ENCODE results near the gene JAKMIP2.
"Not testable (repeated sequence)": the region's sequence is repeated elsewhere in the genome, so short reads cannot be mapped to it uniquely, and the experiment has no call there.

The JAKMIP2 gene

DNA sequence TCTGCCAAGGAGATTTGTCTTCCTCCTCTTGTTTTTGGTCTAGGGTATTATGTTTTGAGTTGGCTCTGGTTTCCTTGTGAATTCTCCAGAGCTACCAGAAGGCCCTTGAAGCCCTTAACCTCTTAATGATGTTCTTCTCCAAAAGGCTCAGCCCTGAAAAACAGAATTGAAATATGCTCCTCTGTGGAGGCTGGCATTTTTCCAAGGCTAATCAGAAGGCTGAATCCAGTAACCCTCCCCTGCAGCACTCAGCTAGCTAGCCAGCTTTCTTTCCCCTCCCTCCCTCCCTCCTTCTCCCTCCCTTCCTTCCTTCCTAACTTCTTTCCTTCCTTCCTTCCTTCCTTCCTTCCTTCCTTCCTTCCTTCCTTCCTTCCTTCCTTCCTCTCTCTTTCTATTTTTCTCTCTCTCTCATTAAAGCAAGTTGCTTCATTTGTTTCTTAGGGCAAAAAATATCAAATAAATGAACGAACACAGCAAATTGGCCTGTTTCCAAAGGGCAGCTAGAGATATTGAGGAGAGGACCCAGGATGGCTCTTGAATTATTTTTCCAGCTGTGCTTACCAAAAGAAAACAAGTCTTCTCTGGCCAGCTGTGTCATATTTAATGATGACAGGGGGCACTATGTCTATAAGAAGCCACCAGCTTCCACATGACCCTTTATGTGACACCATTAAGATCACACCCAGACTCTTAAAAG, 38.7 kb downstream of the JAKMIP2 start:
- DNase-seq = no peak

DNA sequence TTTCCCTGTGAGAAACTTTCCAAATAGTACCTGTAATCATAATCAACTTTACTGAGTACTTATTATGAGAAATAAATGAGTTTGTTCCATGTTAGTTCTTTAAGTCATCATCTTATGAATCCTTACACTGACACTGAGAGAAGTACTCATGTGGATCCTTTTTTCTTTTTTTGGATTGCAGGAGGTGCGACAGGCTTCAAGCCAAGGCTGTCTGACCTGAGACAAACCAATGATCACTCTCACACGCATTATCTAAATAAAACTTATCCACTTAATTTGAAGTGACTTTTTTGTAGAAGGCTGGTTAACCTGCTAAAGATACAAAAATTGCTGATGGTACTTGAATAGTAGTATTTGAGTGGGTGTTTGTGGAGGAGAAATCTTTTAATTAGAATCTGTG, 39.5 kb downstream of the JAKMIP2 start:
- DNase-seq = no peak

DNA sequence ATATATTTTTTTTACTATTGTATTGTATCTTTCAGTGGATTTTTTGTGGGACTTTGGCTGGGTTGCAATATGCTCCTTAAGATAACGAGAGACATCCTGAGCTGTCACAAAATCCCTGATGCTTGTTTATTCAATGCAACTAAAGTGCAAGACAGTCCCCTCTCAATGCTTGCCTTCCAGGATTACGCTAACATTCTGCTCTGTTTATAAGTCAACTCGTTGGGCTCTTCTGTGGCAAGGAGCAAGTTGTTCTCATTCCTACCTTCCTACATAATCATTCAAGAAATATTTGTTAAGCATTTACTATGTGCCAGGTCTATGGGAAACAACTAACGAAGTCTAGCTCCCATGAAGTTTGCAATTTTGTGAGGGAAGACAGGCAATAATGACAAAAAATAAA, 40.4 kb downstream of the JAKMIP2 start:
- DNase-seq = no peak

DNA sequence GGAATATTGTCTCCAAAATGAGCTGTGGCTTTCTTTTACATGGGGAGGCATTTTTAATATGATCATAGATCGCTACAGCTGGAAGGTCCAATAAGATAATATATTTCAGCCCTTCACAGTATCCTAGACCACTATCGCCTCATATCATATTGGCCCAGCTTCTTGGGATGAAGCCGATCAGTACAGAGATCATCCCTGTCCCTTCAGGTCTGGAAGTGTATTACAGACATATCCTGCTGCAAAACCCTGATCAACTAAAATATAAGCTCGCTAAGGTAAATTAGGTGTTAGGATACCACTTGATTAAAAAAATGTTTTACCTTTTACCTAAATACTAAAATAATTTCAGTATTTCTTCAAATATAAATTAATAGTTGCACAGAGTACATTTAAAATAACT, 41.7 kb downstream of the JAKMIP2 start:
- no peak for DNase-seq

DNA sequence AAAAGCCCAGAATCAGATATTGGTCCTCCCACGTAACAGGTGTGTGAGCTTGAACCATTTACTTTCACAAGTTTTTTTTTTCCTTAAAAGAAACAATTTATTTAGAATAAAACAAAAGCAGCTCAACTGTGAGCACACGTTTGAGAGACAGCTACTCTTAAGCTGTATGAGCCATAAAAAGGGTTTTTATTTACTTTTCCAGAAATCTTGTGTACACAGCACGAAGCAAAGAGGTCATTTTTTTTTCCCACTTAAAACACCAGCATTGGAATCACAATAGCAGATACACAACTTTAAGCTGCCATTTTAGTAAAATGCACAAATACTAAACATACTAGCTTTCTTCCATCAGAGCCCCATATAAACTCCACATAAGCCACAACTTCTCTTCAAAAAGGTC, 44.6 kb downstream of the JAKMIP2 start:
- DNase-seq = no peak

DNA sequence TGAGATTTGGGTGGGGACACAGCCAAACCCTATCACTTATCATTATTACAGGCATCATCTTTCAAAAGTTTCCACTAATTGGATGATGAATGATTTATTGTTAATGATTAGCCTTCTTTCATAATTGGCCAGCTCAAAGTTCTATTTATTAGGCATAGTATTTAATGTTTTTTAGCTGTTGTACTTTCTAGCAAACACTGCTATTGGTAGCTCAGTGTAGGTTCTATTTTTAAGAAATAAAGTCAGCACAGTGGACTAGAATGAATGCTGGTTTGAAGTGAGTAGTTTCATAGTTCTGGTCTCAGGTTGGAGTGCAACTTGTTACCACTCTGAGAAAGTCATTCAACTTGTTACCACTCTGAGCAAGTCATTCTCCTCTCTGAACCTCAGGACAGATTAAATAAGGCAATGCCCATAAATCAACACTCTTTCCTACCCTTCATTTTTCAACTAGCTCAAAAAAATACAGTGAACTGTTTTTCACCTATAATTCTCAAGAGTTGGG, 46.9 kb downstream of the JAKMIP2 start:
- DNase-seq = no peak

DNA sequence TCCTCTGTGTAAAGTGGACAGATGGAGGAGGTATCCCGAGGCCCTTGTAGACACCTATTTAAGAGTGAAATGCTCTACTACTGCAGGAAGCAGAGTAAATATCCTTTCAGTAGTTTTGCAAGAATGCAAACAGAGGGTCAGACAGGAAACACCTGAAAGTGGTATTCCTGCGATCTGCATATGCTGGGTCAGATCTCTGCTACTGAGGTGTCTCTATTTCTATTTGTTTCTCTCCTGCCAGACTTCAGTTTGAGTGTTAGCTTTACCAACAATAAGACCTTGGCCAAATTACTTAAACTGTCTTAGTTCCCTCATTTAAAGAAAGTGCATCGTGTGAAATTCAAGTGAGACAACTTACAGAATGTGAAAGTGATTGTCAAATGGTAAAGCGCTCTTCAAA, 47.6 kb downstream of the JAKMIP2 start:
- no peak for DNase-seq

DNA sequence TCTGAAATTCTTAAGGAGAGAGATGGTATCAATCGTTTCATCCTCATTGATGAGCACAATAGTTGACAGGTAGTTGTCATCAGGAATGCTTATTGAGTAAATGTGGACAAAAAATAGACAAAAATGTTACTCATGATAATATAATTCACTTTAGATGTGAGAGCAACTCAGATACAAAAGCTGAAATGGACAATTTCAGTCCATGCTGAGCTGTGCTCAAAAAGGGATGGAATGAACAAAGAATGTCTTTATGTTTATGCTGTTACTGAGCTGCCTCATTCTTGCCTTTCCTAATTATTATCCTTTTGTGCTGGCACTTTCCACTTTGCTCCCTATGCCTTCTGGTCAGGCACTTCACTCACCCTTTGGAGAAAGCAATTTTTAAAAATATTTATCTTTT, 49.5 kb downstream of the JAKMIP2 start:
- DNase-seq = no peak

DNA sequence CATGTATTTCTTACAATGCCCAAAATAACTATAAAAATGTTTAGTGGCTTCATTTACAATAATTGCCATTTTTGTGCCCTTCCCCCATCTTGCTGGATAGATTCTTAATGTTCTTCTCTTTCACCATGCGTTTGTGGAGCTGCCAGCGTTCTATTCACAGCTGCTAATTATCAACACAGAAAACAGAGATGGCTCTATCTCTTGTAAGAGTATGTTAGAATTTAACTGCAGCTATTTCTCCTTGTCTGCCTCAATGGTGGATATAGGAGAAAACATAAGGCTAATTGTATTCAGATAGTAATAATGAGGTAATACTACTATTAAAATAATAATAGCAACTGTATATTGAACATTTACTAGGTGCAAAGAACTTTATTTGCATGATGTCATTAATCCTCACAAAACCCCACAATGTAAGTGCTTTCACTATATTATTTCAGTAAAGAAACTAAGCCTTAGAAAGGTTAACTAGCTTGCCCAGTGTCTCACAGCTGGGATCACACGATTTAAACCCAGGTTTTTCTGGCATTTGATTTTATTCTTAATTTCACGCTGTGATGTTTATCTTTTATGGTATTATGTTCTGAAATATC, 50.1 kb downstream of the JAKMIP2 start:
- no peak for DNase-seq

DNA sequence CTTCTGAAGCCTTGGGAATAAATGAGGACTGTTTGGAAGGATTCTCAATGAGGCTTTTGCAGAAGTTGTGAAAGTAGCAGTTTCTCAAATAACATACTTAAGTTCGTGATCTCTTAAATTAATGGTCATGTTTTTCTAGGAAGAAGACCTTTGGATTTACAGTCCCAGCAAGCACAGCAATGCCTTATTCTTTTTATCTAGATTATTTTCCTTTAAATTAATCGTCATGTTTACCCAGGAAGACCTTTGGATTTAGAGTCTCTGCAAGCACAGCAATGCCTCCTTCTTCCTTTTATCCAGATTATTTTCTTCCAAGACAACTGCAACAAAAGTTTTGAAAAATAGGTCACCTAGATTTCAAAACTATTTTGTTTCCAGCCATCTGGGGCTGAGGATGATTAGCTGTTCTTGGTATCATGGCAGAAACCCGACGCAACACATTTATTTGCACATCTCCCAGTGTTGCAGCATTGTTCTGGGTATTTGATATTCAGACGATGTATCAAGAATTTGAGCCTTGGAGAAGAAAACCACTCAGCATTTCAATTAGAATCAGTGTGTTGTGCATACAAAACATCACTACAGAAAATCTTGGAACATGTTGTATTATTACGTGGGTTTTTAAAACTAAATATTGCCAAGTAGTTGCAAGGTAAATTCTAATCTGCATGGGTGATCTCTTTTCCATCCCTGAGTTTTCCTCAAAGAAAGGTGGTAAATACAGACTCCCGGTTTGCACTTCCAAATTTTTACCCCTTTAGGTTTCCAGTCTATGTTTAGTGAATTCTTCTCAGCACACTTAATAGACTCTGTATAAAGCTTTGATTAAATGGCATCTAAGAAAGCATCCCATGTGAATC, 50.9 kb downstream of the JAKMIP2 start:
- DNase-seq = no peak

DNA sequence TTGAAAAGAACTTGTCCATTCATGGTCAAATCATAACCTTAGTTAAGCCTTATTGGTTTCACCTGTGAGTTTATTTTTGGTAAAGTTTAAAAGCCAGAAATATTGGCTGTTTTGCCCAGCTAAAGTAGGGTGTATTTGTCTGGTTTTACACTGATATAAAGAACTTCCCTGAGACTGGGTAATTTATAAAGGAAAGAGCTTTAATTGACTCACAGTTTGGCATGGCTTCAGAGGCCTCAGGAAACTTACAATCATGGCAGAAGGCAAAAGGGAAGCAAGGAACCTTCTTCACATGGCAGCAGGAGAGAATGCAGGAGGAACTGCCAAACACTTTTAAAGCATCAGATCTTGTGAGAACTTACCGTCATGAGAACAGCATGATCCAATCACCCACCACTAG, 55.3 kb downstream of the JAKMIP2 start:
- DNase-seq = no peak

DNA sequence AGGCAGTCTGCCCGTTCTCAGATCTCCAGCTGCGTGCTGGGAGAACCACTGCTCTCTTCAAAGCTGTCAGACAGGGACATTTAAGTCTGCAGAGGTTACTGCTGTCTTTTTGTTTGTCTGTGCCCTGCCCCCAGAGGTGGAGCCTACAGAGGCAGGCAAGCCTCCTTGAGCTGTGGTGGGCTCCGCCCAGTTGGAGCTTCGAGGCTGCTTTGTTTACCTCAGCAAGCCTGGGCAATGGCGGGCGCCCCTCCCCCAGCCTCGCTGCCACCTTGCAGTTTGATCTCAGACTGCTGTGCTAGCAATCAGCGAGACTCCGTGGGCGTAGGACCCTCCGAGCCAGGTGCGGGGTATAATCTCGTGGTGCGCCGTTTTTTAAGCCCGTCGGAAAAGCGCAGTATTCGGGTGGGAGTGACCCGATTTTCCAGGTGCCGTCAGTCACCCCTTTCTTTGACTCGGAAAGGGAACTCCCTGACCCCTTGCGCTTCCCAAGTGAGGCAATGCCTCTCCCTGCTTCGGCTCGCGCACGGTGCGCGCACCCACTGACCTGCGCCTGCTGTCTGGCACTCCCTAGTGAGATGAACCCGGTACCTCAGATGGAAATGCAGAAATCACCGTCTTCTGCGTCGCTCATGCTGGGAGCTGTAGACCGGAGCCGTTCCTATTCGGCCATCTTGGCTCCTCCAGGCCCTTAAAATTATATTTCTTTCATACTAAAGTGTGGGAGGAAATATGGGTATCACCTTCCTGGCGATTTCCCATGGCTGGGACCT, 61.2 kb downstream of the JAKMIP2 start:
- DNase-seq = not testable (repeated sequence)

DNA sequence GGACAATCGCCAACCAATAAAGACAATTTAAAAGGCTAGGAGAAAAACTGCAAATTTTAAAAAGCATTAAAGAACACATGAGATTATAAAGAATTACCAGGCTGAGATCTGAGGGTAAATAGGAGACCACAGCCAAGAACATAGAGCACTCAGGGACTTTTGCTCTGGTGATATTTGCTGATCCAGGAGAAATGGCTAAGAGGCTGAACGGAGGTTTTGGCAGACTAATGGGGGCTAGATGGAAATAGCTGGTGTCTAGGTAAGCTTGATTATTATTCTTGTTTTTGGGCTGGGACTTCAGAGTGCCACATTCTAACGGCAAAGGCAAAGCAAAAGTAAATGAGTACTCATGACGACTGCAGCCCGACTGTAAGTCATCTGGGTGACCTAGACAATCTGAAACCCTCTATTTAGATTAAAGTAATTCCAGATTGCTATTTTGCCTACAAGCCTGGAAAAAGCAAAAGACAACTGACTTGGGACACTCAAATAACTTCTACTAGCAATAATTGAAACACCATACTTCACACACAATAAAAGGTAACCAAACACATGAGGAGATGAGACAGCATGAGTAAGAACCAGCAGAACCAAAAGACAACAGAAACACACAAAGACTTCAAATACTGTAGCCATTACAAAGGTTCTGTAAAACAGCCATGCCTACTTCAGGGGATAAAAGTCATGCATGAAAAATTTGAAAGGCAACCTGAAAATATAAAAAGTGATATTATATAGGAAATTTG, 68.8 kb downstream of the JAKMIP2 start:
- no peak for DNase-seq

DNA sequence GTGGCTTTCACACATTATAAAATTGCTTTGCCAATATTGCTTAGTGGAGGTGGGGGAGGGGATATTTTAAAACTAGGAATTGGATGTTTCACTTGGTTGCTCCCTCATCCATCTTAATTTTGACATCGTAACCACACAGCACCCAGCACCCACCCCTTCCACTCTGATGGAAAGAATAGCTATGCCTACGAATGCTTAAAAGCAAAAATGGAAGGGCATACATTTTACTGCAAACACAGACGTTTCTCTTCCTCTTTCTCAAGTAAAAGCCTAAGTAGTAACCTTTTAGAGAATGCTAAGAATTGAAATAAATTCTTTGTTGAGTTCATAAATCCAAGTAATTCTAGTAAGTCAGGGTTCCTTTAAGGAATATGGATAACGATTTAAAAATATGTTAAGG, 69.9 kb downstream of the JAKMIP2 start:
- DNase-seq = no peak

DNA sequence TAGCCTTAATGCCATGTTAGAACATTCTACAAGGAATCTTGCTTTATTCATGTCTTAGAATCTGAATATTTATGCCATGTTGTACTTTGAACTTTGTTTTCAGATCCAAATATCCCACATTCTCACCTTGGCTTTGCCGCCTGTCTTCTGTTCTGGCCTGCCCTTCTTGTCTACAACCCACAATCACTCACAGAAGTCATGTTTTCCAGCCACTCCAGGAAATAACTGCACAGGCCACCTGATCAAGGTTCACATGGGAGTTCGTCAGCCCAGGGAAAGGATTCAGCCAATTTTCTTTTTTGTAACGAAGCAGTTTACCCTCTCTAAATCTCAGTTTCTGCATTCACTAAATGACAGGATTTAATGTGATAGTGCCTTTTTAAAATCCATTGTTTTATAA, 70.5 kb downstream of the JAKMIP2 start:
- no peak for DNase-seq

DNA sequence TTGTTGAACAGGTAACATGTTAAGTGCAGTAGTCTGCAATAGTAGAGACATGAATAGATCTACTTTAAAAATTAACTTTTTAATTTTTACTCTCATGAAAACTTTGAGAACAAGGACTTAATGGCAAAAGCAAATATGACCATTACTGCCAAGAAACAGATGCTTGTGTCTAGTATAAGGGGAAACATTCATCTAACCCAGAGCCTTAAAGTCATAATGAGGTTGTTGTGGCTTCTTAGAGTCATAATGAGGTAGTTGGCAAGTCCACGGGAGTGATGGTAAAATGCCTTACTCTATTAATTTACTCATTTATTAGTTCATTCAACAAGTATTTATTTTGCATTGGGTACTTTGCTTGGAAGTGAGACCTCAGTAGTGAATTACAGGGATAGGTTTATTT, 71.5 kb downstream of the JAKMIP2 start:
- no peak for DNase-seq

DNA sequence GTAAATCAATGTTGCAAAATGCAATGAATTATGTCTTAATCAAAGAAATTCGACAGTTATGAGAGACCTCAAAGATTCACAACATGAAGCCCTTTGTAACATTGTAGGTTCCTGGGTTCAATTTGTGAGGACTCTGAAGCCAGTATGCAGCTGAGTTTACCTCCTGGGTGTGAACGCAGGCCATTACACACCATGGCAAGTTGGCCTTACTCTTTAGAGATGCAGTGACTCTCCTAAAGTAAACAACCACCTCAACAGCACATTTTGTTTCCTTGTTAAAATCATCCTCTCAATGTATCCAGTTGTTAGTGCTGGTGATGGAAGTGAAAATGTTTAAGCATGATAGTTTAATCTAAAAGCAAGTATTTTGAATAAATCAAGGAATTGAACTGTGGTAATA, 73.8 kb downstream of the JAKMIP2 start:
- DNase-seq = no peak

DNA sequence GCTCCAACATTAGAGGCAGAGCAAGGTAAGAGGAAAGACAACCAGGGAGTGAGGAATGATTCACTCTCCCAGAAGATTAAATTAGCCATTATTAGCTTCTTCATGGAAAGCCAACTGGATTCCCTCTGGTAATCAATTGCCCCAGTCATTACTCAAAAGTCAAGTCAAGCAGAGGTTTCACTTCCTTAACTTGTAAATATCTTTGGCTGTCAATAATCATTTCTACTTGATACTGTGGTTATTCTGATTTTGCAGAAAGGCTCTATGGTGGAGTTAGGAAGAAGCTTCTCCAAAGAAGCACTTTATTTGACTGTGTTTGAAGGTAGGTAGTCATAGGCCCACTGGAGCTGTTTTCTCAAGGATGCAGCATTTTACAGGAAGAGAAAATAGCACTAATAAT, 78.0 kb downstream of the JAKMIP2 start:
- DNase-seq = no peak

DNA sequence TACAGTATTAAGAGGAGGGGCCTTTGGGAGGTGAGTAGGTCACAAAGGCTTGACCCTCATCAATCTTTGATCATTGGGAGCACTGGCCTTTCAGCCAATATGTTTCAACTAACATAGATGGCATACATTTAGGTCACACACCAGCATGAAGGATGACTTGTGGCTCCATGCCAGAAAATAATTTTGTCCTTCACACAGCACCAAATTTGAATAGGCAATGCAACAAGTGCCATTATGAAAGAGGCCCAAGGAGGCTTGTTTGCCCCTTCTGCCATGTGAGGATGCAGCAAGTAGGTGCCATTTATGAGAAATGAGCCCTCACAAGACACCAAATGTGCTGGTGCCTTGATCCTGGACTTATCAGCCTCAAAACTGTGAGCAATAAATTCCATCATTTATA, 81.1 kb downstream of the JAKMIP2 start:
- DNase-seq = no peak

DNA sequence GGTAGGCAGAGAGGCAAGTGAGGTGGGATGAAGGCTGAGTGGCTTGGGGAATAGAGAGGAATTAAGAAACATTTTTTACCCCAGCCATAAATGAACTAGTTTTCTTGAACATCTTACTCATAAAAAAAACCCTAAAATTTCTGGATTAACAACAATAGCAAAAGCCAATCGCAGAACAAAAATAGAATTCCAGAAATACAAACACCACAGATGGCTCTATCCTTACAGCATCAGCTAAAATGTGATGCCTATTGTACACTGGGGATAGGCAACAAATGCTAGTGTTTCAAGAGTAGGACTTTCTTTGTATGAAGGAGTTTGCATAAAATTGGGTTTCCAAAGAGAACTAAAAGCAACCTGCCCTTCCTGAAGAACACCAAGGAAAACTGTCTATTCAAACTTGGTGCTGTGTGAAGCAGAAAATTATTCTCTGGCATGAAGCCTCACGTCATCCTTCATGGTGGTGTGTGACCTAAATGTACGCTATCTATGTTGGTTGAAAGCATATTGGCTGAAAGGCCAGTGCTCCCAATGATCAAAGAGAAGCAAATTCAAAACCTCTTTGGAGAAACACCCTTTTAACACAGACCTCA, 82.9 kb downstream of the JAKMIP2 start:
- no peak for DNase-seq

DNA sequence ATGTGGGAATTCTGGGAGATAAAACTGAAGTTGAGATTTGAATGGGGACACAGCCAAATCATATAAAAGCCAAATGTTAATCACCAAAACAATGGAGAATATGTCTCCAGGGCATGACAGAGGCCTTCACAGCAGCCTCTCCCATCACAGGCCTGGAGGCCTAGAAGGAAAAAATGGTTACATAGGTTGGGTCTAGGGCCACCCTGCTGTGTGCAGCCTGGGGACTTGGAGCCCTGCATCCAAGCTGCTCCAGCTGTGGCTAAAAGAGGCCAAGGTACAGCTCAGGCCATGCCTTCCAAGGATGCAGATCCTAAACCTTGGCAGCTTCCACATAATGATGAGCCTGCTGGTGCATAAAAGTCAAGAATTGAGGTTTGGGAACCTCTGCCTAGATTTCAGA, 85.1 kb downstream of the JAKMIP2 start:
- no peak for DNase-seq

DNA sequence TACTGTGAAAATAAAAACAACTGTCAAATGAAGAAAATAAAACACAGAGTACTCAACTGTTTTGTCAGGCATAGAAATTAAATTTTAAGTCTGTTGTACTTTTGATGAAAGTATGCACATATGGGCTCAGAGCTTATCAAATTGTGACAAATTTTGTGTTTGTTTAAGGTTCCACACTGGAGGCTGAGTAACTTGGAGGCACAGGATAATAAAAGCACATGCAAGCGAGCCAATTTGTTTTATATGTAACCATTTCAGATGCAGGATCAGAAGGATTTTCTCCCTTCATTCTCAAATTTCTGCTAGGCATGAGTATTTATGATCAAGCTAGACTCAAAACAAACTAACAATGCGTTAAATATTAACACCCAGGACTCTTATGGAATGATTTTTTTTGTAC, 87.8 kb downstream of the JAKMIP2 start:
- DNase-seq = no peak
